SH-SY5Y (cell line): ENCODE data around the gene OPA3.

ENCODE experiments used
- GATA2 ChIP-seq: IDR thresholded peaks from 2 replicates; pipeline ENCODE4 v1.6.1; 2011; ENCODE audit warnings: mild to moderate bottlenecking, low read depth, low read length
- GATA3 ChIP-seq: IDR thresholded peaks from 2 replicates; pipeline ENCODE4 v1.6.1; 2011; ENCODE audit warnings: low read depth, mild to moderate bottlenecking, low read length, moderate library complexity

OPA3 gene

GRCh38 chr19:45524575-45525129 is 60.0 kb downstream of the OPA3 start:
- TF ChIP-seq GATA3 (no peak), GATA2 (no peak)

- TF ChIP-seq GATA2 (no peak), GATA3 (no peak)
These were observed 60.9 kb downstream of the OPA3 start for GRCh38 chr19:45523642-45524256.

- no peak for TF ChIP-seq GATA3
- no peak for TF ChIP-seq GATA2
These were observed 62.3 kb downstream of the OPA3 start for GRCh38 chr19:45522010-45522941.

GRCh38 chr19:45518469-45518826 is 66.2 kb downstream of the OPA3 start:
- no peak for TF ChIP-seq GATA3
- no peak for TF ChIP-seq GATA2

GRCh38 chr19:45517641-45518468 is 66.7 kb downstream of the OPA3 start:
- no peak for TF ChIP-seq GATA2
- TF ChIP-seq GATA3 = no peak

- no peak for TF ChIP-seq GATA2
- no peak for TF ChIP-seq GATA3
These were observed 67.4 kb downstream of the OPA3 start for GRCh38 chr19:45517238-45517637.

GRCh38 chr19:45515807-45516401 is 68.7 kb downstream of the OPA3 start:
- TF ChIP-seq GATA3 (no peak), GATA2 (no peak)

GRCh38 chr19:45515081-45515624 is 69.4 kb downstream of the OPA3 start:
- TF ChIP-seq GATA2 (no peak), GATA3 (no peak)

- no peak for TF ChIP-seq GATA2
- TF ChIP-seq GATA3 = no peak
These were observed 70.1 kb downstream of the OPA3 start for GRCh38 chr19:45514376-45515051.

- TF ChIP-seq GATA3 (no peak), GATA2 (no peak)
These were observed 71.6 kb downstream of the OPA3 start for GRCh38 chr19:45512881-45513483.

- TF ChIP-seq GATA2 = no peak
- no peak for TF ChIP-seq GATA3
These were observed 73.5 kb downstream of the OPA3 start for GRCh38 chr19:45511074-45511473.

GRCh38 chr19:45509692-45510015 is 74.9 kb downstream of the OPA3 start:
- TF ChIP-seq GATA2 (no peak), GATA3 (no peak)

GRCh38 chr19:45508861-45509691 is 75.5 kb downstream of the OPA3 start:
- no peak for TF ChIP-seq GATA3
- TF ChIP-seq GATA2 = no peak
